CD14-positive monocyte (primary cell): Measurements from ENCODE around the gene JAML. TPM values are rescaled to one million over a fixed set of nuclear protein-coding genes. Genes with fewer than 3 reads are reported as not detected.

Experiments used
- DNase-seq, 3 donors: peaks; one replicate each; pipeline ENCODE4 v3.0.0-alpha.2; 2011 to 2022
- H2AFZ ChIP-seq: 2 replicates; pipeline ENCODE4 v1.6.0; 2012; ENCODE audit warnings: mild to moderate bottlenecking, low read depth, low read length, inconsistent platforms; ENCODE audit not compliant: insufficient read depth, poor library complexity, severe bottlenecking
- H3K27ac ChIP-seq, 2 donors: 1 replicate in 1 of 2; 2 replicates in 1 of 2; pipeline ENCODE4 v1.5.1; 2012 to 2013; ENCODE audit warnings: low read length in 2 of 2, control low read depth in 1 of 2, inconsistent platforms in 1 of 2, low read depth in 1 of 2, mild to moderate bottlenecking in 1 of 2
- H3K27me3 ChIP-seq, 2 donors: one replicate each; pipeline versions ENCODE4 v1.6.0 to v1.6.1; 2011 to 2013; ENCODE audit warnings: low read length in 2 of 2; ENCODE audit not compliant: control insufficient read depth in 2 of 2, insufficient read depth in 2 of 2
- H3K36me3 ChIP-seq, 2 donors: replicated peaks in 1 of 2; 1 replicate in 1 of 2; 2 replicates in 1 of 2; pipeline versions ENCODE4 v1.5.1 to v1.6.1; 2012 to 2013; ENCODE audit warnings: low read length in 2 of 2, control low read depth in 1 of 2, inconsistent platforms in 1 of 2, mild to moderate bottlenecking in 1 of 2; ENCODE audit not compliant: insufficient read depth in 2 of 2, control insufficient read depth in 1 of 2
- H3K4me1 ChIP-seq, 2 donors: 1 replicate in 1 of 2; 2 replicates in 1 of 2; pipeline versions ENCODE4 v1.5.1 to v1.6.1; 2012 to 2013; ENCODE audit warnings: low read length in 2 of 2, control low read depth in 1 of 2, inconsistent platforms in 1 of 2, mild to moderate bottlenecking in 1 of 2, moderate library complexity in 1 of 2; ENCODE audit not compliant: insufficient read depth in 2 of 2, control insufficient read depth in 1 of 2
- H3K4me2 ChIP-seq: replicated peaks from 2 replicates; pipeline ENCODE3; 2012; ENCODE audit warnings: low read length, moderate library complexity, mild to moderate bottlenecking; ENCODE audit not compliant: poor library complexity, severe bottlenecking; ENCODE audit errors: extremely low read depth
- H3K4me3 ChIP-seq, 3 experiments: fragments of 200-600 bp in 1 of 3; sonication (generic) in 1 of 3; replicated peaks in 1 of 3; 1 replicate in 2 of 3; 2 replicates in 1 of 3; pipeline ENCODE4 v1.5.1; 2011 to 2013; ENCODE audit warnings: low read length in 3 of 3, mild to moderate bottlenecking in 3 of 3, control low read depth in 2 of 3, low read depth in 2 of 3, inconsistent platforms in 1 of 3, moderate library complexity in 1 of 3
- H3K79me2 ChIP-seq: 2 replicates; pipeline ENCODE4 v1.6.0; 2012; ENCODE audit warnings: mild to moderate bottlenecking, control low read depth, inconsistent platforms, low read length, moderate library complexity; ENCODE audit not compliant: insufficient read depth
- H3K9ac ChIP-seq: 2 replicates; pipeline ENCODE4 v1.6.0; 2017; ENCODE audit warnings: low read length, mild to moderate bottlenecking; ENCODE audit not compliant: insufficient read depth, poor library complexity, severe bottlenecking
- H3K9me3 ChIP-seq, 2 donors: replicated peaks in 1 of 2; 1 replicate in 1 of 2; 2 replicates in 1 of 2; pipeline versions ENCODE4 v1.5.1 to v1.6.1; 2012 to 2013; ENCODE audit warnings: low read length in 2 of 2, control low read depth in 1 of 2; ENCODE audit not compliant: control insufficient read depth in 1 of 2, insufficient read depth in 1 of 2
- H4K20me1 ChIP-seq: 2 replicates; pipeline ENCODE4 v1.6.0; 2012; ENCODE audit warnings: mild to moderate bottlenecking, low read length, control low read depth, moderate library complexity; ENCODE audit not compliant: insufficient read depth
- H3K27ac Mint-ChIP-seq, 7 donors: one replicate each; pipeline ENCODE4 v1.8.0; 2020; ENCODE audit warnings: mild to moderate bottlenecking in 7 of 7, mixed read lengths in 7 of 7, moderate library complexity in 6 of 7, inconsistent platforms in 2 of 7
- H3K27me3 Mint-ChIP-seq, 3 donors: one replicate each; pipeline ENCODE4 v1.8.0; 2021 to 2022; ENCODE audit warnings: low read depth in 3 of 3, mild to moderate bottlenecking in 3 of 3, mixed read lengths in 3 of 3, moderate library complexity in 3 of 3, inconsistent platforms in 1 of 3
- H3K36me3 Mint-ChIP-seq, 2 donors: one replicate each; pipeline ENCODE4 v1.8.0; 2020; ENCODE audit warnings: mixed read lengths in 2 of 2, inconsistent platforms in 1 of 2, mild to moderate bottlenecking in 1 of 2
- H3K4me1 Mint-ChIP-seq: one replicate; pipeline ENCODE4 v1.8.0; 2020; ENCODE audit warnings: mild to moderate bottlenecking, mixed read lengths
- H3K4me3 Mint-ChIP-seq, 2 donors: one replicate each; pipeline ENCODE4 v1.8.0; 2020; ENCODE audit warnings: mild to moderate bottlenecking in 2 of 2, mixed read lengths in 2 of 2, moderate library complexity in 1 of 2
- H3K9me3 Mint-ChIP-seq, 7 donors: one replicate each; pipeline ENCODE4 v1.8.0; 2020 to 2022; ENCODE audit warnings: mixed read lengths in 7 of 7, mild to moderate bottlenecking in 6 of 7, moderate library complexity in 6 of 7, inconsistent platforms in 2 of 7
- CTCF ChIP-seq: fragments of 200-600 bp; IDR thresholded peaks from one replicate; pipeline ENCODE4 v1.8.0; 2022; ENCODE audit warnings: antibody characterized with exemption, mild to moderate bottlenecking
- WGBS: methylation state at CpG from one replicate; pipeline ENCODE4 v1.1.5; 2013; ENCODE audit warnings: missing lambda C conversion rate; ENCODE audit not compliant: insufficient coverage; 5-methylcytosine and 5-hydroxymethylcytosine counted together
- intact Hi-C, 2 donors: fragments of 100-400 bp; cut with micrococcal nuclease; formaldehyde crosslinking; loops; one replicate each; pipeline versions ENCODE4 v1.15.0 to v1.15.1; 2023
- polyA plus RNA-seq, 3 donors: library from polyadenylated mRNA; depleted of rRNA in 1 of 3; unstranded in 2 of 3; stranded (reverse) in 1 of 3; fragments of 300-500 nt in 2 of 3; fragments of >200 nt in 1 of 3; fragmentation: Illumina TruSeq in 2 of 3; gene quantifications; 1 replicate in 2 of 3; 2 replicates in 1 of 3; pipeline ENCODE4 v1.2.3, GENCODE V29; 2012 to 2021

Gene JAML
- polyA plus RNA-seq, 3 donors = 316 to 968 (median 748) TPM

GRCh38 chr11:118232659-118233058, 7.8 kb upstream of the JAML start:
- no CpG with 5 or more reads among the region's 1 CpG for WGBS
- peaks cover 0 to 1% (median 0%) of the 10 kb centered on the region in 7 donors for H3K9me3 Mint-ChIP-seq
- no peak overlapping the region for H3K4me3 Mint-ChIP-seq
- H3K79me2 ChIP-seq = peaks cover 16% of the 10 kb centered on the region
- no peaks in the 10 kb centered on the region for H3K27me3 ChIP-seq
- peaks cover 21 to 37% of the 10 kb centered on the region in 2 donors for H3K36me3 ChIP-seq
- H3K4me1 Mint-ChIP-seq = peaks cover 64% of the 10 kb centered on the region
- TF ChIP-seq CTCF = no peak
- peaks cover 66 to 71% of the 10 kb centered on the region in 2 donors for H3K4me1 ChIP-seq
- no peak overlapping the region for H3K27ac Mint-ChIP-seq
- no peak overlapping the region for H3K4me2 ChIP-seq
- no peak overlapping the region for H3K9ac ChIP-seq
- H3K27me3 Mint-ChIP-seq = no peaks in the 10 kb centered on the region
- H3K27ac ChIP-seq = no peak overlapping the region
- no peaks in the 10 kb centered on the region for H3K9me3 ChIP-seq
- H2AFZ ChIP-seq = no peak overlapping the region
- no peak for DNase-seq
- H3K4me3 ChIP-seq = no peak overlapping the region
- peaks cover 16 to 42% of the 10 kb centered on the region in 2 donors for H3K36me3 Mint-ChIP-seq
- intact Hi-C loops = no loop called here
- no peaks in the 10 kb centered on the region for H4K20me1 ChIP-seq

GRCh38 chr11:118231461-118231860, 6.7 kb upstream of the JAML start:
- H3K4me1 ChIP-seq = peaks cover 66 to 71% of the 10 kb centered on the region in 2 donors
- H3K36me3 ChIP-seq = peaks cover 21 to 37% of the 10 kb centered on the region in 2 donors
- intact Hi-C loops = no loop called here
- no peak for DNase-seq
- peaks cover 10% of the 10 kb centered on the region for H3K79me2 ChIP-seq
- peaks cover 64% of the 10 kb centered on the region for H3K4me1 Mint-ChIP-seq
- no peak overlapping the region for H3K9ac ChIP-seq
- H3K27me3 Mint-ChIP-seq = no peaks in the 10 kb centered on the region
- H3K27ac Mint-ChIP-seq = no peak overlapping the region
- peaks cover 0 to 1% (median 0%) of the 10 kb centered on the region in 7 donors for H3K9me3 Mint-ChIP-seq
- peak overlapping the region in 1 of 2 donors; percentile 4 for H3K27ac ChIP-seq
- no peak overlapping the region for H3K4me2 ChIP-seq
- H3K4me3 ChIP-seq = no peak overlapping the region
- TF ChIP-seq CTCF = no peak
- no peak overlapping the region for H3K4me3 Mint-ChIP-seq
- H4K20me1 ChIP-seq = no peaks in the 10 kb centered on the region
- H2AFZ ChIP-seq = no peak overlapping the region
- H3K36me3 Mint-ChIP-seq = peaks cover 16 to 43% of the 10 kb centered on the region in 2 donors
- no peaks in the 10 kb centered on the region for H3K9me3 ChIP-seq
- no peaks in the 10 kb centered on the region for H3K27me3 ChIP-seq
